Measurements from ENCODE around the gene OLFM1.
"Not testable (repeated sequence)": the region's sequence is repeated elsewhere in the genome, so short reads cannot be mapped to it uniquely, and the experiment has no call there.

OLFM1 gene

GRCh38 chr9:135135929-135136315 is 48.5 kb downstream of the OLFM1 start:
- DNase-seq, result no peak

GRCh38 chr9:135136481-135136880 is 49.0 kb downstream of the OLFM1 start:
- no peak for DNase-seq

GRCh38 chr9:135136991-135137832 is 49.7 kb downstream of the OLFM1 start:
- DNase-seq, result no peak

- DNase-seq, result no peak
Observed at GRCh38 chr9:135138078-135138855, 50.8 kb downstream of the OLFM1 start.

- no peak for DNase-seq
Observed at GRCh38 chr9:135139366-135139959, 52.0 kb downstream of the OLFM1 start.

- no peak for DNase-seq
Observed at GRCh38 chr9:135141183-135141774, 53.8 kb downstream of the OLFM1 start.

- DNase-seq, result no peak
Observed at GRCh38 chr9:135144581-135145170, 57.2 kb downstream of the OLFM1 start.

- DNase-seq, result no peak
Observed at GRCh38 chr9:135145312-135145711, 57.8 kb downstream of the OLFM1 start.

GRCh38 chr9:135146241-135146640 is 58.8 kb downstream of the OLFM1 start:
- no peak for DNase-seq

- DNase-seq, result no peak
Observed at GRCh38 chr9:135146766-135147473, 59.5 kb downstream of the OLFM1 start.

- no peak for DNase-seq
Observed at GRCh38 chr9:135147474-135147805, 60.0 kb downstream of the OLFM1 start.

- no peak for DNase-seq
Observed at GRCh38 chr9:135147938-135148337, 60.5 kb downstream of the OLFM1 start.

- no peak for DNase-seq
Observed at GRCh38 chr9:135148386-135148785, 60.9 kb downstream of the OLFM1 start.

- DNase-seq, result not testable (repeated sequence)
Observed at GRCh38 chr9:135149901-135150300, 62.4 kb downstream of the OLFM1 start.

GRCh38 chr9:135150981-135151380 is 63.5 kb downstream of the OLFM1 start:
- DNase-seq, result no peak

- DNase-seq, result no peak
Observed at GRCh38 chr9:135151757-135152613, 64.5 kb downstream of the OLFM1 start.

GRCh38 chr9:135152614-135153334 is 65.3 kb downstream of the OLFM1 start:
- DNase-seq, result no peak

- DNase-seq, result no peak
Observed at GRCh38 chr9:135154050-135154615, 66.7 kb downstream of the OLFM1 start.

GRCh38 chr9:135155396-135155795 is 67.9 kb downstream of the OLFM1 start:
- no peak for DNase-seq
